Ureter (tissue), 1 donor: ENCODE data around the gene ZMYND19. TPM values are rescaled to one million over a fixed set of nuclear protein-coding genes. Genes with fewer than 3 reads are reported as not detected.
A peak's percentile ranks its signal among the peaks of the same experiment; 100 is the strongest.
"Not testable (repeated sequence)": the region's sequence is repeated elsewhere in the genome, so short reads cannot be mapped to it uniquely, and the experiment has no call there.

Experiments
- DNase-seq: peaks from one replicate; pipeline ENCODE4 v3.0.0-alpha.2; 2020; ENCODE audit warnings: low spot score
- total RNA-seq: library from RNA; stranded (reverse); gene quantifications from one replicate; pipeline ENCODE4 v1.2.4, GENCODE V29; 2023
- donor health status: DM: yes; HTN: yes; CAD: no.

ZMYND19 gene
- total RNA-seq, 1 donor from 2014 or later, result 26.3 TPM

- DNase-seq, result no peak
These were observed 1.4 kb downstream of the ZMYND19 start for GRCh38 chr9:137588891-137589290.

GRCh38 chr9:137588311-137588710 lies 2.0 kb downstream of the ZMYND19 start:
- no peak for DNase-seq

GRCh38 chr9:137586854-137587253 lies 3.5 kb downstream of the ZMYND19 start:
- DNase-seq, result no peak

- DNase-seq, result no peak
These were observed 6.4 kb downstream of the ZMYND19 start for GRCh38 chr9:137583957-137584356.

- no peak for DNase-seq
These were observed 7.0 kb downstream of the ZMYND19 start for GRCh38 chr9:137583347-137583746.

GRCh38 chr9:137582286-137582860 lies 7.9 kb downstream of the ZMYND19 start:
- DNase-seq, result no peak

GRCh38 chr9:137581361-137582285 lies 8.7 kb downstream of the ZMYND19 start:
- no peak for DNase-seq

GRCh38 chr9:137580954-137581322 lies 9.4 kb downstream of the ZMYND19 start:
- DNase-seq, result no peak

- no peak for DNase-seq
These were observed 9.9 kb downstream of the ZMYND19 start for GRCh38 chr9:137580209-137580953.

GRCh38 chr9:137579259-137579604 lies 11.1 kb downstream of the ZMYND19 start:
- DNase-seq, result no peak

GRCh38 chr9:137578518-137579258 lies 11.6 kb downstream of the ZMYND19 start, which contains the start of gene DPH7:
Gene DPH7, minus strand, starts transcription at chr9:137578925. Its CDS starts 148 bp downstream, at chr9:137578777.
- peak; percentile 94 for DNase-seq

GRCh38 chr9:137575716-137576411 lies 14.4 kb downstream of the ZMYND19 start:
- DNase-seq, result no peak

- no peak for DNase-seq
These were observed 15.0 kb downstream of the ZMYND19 start for GRCh38 chr9:137575364-137575715.

GRCh38 chr9:137574192-137574591 lies 16.1 kb downstream of the ZMYND19 start:
- no peak for DNase-seq

GRCh38 chr9:137570566-137570965 lies 19.7 kb downstream of the ZMYND19 start:
- no peak for DNase-seq

GRCh38 chr9:137569609-137570203 lies 20.6 kb downstream of the ZMYND19 start:
- no peak for DNase-seq

GRCh38 chr9:137568445-137568844 lies 21.9 kb downstream of the ZMYND19 start:
- not testable (repeated sequence) for DNase-seq

- DNase-seq, result no peak
These were observed 25.4 kb downstream of the ZMYND19 start for GRCh38 chr9:137564817-137565411.

GRCh38 chr9:137564134-137564533 lies 26.2 kb downstream of the ZMYND19 start:
- no peak for DNase-seq

- no peak for DNase-seq
These were observed 32.2 kb downstream of the ZMYND19 start for GRCh38 chr9:137558127-137558526.
